GM18508 (cell line): ENCODE measurements around the gene MCM3AP.
"Not testable (repeated sequence)": the region's sequence is repeated elsewhere in the genome, so short reads cannot be mapped to it uniquely, and the experiment has no call there.

Experiments used
- ATAC-seq: cut with Tn5 transposase; IDR thresholded peaks from one replicate; pipeline ENCODE4 v1.9.1; 2021; ENCODE audit warnings: moderate number of reproducible peaks; ENCODE audit not compliant: insufficient read depth, unreplicated experiment

The MCM3AP gene

DNA sequence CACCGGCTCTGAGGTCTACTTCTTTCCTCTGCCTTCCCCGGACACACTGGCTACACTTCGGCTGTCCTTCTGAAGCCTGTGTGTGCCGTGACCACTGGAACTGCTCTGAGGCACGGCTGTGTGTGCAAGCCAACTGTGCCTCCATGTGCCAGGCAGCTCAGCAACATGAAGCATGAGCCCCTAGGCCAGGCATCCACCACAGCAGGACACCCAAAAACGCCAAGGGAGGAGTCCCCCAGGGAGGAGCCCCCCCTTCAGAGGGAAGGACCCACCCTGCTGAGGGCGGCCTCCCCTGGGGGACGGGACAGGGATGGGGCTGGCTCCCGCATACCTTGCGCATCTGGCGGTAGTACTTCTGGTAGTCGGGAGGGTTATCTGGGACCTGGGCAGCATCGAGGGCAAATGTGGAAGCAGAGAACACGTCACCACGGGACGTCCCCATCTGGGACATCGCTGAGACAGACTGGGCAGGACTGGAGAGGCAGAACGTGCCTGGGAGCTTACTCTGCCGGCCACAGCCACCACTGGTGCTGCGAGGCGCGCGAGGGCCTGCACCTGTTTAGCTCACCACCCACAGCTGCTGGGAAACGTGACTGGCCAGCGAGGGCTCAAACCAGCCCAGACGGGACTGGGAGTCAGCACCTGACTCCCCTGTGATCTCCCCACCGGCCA lies 77.4 kb downstream of the MCM3AP start:
- no peak for ATAC-seq

DNA sequence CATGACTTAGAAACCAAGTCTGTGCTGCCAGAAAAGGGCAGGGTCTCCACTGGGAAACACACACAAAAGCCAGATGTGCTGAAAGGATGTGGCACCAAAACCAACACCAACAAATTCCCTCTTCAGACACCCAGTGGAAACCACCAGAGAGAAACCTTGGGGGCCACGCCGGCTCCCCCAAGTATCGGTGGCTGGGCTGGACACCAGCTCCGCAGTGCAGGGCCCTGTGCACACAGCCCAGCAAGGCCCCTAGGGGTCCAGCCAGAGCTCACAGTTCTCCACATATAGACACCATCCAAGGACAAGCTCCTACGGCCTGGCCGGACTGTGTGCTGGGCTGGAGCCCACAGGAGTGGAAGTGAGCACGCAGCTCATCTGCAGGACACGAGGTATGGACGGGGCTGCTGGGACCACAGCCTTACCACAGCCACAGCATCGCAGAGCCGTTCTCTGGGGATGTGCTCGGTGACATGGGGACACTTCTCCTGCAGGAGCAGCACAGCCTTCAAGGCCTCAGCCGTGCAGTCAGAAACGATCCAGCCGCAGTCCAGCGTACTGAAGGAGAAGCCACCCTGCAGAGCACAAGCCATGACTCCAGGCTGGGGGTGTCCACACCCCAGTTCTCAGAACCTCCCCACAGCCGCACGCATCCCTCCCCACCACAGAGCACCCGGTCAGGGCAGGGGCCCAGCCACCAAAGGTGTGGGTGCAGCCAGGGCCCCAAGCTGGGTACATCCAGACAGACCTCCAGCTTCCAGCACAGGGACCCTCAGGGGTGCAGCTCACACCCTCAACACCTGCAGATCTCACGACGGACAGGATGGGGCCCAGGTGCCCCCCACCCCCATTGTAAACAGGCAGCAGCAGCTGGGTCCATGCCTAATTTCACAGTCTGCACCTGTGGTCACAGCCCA lies 78.1 kb downstream of the MCM3AP start:
- no peak for ATAC-seq

DNA sequence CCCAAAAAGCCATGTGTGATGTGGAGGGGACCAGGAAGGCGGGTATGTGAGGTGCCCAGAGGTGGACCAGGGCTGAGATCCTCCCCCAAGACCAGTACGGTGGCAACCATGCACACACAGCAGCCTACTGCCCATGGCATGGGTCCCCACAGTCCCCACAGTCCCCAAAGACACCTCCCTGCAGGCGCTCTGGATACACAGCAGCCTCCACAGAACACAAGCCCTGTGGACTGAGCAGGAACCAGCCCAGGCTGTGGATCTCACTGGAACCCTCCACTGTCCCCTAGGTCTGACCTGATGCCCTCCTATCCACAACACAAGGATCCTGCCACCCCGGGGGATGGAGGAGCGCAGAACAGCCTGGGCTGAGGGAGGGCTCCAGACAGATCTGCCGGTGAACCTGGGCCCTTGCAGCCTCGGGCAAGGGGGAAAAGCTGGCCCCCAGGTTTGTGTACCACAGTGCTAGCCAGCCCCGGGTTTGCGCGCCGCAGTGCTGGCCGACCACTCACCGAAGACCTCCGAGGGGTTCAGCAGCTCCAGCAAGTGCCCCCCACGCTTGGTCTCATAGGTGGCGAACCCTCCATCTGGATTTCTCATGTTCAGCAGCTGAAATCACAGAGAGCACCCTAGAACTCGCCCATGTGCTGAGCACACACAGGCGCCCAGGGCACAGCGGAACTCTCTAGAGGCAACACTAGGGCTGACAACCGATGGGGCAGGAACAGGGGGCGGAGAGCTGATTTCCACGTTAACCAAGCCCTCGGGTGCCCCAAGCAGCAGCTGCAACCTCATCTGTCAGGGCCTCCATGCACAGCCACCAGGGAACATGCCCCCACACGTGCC lies 79.0 kb downstream of the MCM3AP start:
- ATAC-seq, result no peak

DNA sequence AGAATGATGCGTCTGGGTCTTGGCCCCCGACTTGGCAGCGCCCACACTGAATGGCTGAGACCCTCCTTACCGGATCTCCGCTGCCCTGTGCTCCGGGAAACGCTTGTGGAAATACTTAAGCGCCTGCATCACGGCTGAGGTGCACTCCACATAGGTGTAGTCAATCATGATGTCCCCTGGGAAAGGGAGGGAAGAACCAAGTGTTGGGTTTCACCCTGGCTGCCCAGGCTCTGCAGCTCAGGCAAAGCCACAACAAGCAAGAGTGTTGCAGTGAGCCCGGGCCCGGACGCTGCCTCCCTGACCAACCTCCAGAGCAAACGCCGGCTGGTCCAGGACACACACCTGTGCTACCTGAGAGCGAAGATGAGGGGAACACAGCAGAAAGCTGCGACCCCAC lies 79.6 kb downstream of the MCM3AP start:
- no peak for ATAC-seq

DNA sequence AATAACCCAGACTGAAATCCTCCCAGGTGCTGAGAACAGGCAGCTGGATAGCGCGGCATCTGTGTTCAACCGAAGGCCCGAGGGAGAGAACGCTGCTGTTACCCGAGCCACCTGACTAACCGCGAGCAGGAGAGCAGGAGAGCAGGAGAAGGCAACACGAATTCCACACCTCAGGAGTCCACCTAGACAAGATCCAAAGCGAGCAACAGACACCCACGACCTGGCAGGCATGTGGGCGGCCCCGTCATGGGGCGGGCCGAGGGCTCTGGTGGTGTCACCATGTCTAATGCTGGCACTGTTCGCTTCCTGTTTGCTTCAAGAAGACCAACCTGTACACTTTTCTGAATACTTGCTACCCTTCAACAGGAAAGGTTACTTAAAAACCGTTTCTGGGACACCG lies 80.2 kb downstream of the MCM3AP start:
- no peak for ATAC-seq

DNA sequence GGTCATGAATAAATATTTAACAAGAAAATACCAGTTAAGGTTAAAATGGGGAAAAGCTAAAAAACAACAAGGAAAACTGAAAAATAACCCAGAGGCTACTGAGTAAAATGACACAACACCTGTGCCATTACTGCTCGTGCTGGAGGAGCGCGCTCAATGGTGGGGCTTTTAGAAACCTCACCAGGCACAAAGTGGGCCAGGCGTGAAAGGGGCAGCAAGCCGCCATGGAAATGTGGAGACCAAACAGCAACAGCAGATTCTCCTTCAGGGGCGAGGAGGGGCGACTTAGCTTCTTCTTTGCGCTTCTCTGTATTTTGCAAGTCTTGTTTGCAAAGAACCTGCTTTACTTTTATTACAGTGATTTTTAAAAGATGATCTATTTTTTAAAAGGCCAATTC lies 82.2 kb downstream of the MCM3AP start:
- ATAC-seq, result no peak

DNA sequence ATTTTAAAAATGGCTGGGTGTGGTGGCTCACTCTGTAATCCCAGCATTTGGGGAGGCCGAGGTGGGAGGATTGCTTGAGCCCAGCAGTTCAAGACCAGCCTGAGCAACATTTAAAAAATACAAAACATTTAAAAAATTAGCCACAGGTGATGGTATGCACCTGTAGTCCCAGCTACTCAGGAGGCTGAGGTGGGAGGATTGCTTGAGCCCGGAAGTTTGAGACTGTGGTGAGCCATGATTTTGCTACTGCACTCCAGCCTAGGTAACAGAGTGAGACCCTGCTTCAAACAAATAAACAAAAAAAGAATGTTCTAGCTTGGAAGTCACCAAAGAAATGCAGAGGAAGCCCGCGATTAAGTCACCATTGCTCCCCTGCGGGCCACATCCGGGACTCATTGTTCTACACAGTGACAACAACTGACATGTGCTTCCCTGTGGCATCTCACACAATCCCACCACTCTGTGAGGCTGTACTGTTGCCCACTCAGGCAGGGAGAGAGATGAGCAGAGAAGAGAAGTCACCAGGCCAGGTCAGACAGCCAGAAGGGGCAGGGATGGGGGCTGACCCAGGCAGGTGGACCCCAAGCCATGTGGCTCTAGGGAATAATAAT lies 82.7 kb downstream of the MCM3AP start:
- no peak for ATAC-seq

DNA sequence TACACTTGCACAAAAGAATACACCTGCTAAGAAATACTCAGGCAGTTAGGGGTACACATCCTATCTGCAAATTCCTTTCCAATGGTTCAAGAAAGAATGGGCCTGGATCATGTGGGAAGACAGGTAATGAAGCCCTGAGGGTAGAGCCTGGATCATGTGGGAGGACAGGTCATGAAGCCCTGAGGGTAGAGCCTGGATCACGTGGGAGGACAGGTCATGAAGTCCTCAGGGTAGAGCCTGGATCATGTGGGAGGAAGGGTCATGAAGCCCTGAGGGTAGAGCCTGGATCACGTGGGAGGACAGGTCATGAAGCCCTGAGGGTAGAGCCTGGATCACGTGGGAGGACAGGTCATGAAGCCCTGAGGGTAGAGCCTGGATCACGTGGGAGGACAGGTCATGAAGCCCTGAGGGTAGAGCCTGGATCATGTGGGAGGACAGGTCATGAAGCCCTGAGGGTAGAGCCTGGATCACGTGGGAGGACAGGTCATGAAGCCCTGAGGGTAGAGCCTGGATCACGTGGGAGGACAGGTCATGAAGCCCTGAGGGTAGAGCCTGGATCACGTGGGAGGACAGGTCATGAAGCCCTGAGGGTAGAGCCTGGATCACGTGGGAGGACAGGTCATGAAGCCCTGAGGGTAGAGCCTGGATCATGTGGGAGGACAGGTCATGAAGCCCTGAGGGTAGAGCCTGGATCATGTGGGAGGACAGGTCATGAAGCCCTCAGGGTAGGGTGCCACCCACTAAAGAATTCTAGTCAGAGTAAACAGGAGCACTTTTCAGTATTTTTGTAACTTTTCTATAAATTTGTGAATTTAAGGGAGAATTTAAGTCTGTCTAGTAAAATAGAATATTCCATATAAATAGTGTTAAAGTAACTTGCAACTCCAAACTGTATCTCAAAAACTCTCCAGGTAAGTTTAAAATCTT lies 84.3 kb downstream of the MCM3AP start:
- ATAC-seq, result not testable (repeated sequence)

DNA sequence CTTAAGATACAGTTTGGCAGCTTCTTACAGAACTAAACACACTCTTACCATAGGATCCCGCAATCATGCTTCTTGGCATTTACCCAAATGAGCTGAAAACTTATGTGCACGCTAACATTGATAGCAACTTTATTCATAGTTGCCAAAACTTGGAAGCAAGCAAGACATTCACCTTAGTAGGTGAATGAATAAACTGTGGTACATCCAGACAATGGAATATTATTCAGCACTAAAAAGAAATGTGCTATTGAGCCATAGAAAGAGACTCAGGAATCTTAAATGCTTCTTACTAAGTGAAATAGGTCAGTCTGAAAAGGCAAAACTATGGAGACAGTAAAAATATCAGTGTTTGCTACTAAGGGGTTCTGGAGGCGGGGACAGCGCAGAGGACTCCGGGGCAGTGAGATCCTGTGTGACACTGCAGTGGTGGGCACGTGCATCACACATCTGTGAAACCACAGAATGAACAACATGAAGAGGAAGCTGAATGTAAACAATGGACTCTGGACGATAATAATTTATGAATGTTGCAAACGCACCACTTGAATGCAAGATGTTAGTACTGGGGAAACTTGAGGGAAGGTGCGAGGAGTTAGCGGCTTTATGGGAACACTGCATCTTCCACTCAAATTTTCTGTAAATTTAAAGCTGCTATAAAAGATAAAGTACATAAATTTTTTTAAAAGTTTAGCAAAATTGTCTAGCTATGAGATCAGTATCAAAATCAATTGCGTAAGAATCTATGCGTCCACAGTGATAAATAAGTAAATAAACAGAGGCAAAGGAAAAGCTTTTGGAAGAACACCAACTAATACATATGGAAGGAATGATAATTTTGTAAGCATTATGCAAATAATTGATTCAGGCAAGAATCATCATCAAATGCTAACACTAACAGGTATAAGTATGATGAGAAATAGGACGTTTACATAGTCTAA lies 85.7 kb downstream of the MCM3AP start:
- no peak for ATAC-seq

DNA sequence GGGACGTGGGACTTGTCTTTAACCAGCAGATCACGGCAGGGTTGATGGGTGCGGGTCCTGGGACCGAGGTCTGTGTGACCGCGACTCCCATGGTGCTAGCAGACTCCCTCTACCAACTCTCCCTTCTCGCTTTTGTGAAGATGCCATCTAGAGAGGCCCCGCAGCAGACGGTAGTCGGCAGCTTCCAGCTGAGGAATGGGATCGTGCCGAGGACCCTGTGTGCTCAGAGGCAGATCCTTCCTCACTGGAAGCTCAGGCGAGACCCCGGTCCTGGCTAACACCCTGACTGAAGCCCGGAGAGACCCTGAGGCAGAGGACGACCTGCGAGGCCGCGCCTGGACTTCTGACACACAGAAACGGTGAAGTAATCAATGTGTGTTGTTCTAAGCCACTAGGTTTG lies 88.7 kb downstream of the MCM3AP start:
- no peak for ATAC-seq

DNA sequence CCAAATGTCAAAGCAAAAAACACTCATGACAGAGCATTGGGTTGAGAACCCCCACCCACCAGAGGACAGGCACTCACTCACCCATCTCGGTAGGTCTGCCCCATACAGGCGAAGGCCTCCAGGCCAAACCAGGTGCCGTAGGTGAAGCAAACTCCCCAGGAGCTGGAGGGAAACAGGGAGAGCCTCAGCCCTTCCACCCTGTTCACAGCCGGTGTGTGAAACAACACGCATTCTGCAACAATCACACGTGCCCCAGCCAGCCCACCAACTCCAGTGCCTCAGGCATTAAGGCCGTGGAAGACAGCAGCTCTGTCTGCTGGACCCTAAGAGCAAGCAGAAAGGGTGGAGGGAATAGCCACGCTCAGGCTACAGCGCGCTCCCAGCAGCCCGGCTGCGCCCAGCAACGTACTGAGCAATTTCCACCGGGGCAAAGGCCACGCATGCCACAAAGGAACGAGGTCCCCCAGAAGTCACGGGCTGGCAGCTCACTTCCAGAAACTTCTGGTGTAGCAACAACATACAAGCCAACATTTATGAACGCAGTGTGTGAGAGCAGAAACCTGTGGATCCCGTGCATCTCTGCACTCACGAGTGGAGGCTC lies 89.7 kb downstream of the MCM3AP start:
- ATAC-seq, result no peak

DNA sequence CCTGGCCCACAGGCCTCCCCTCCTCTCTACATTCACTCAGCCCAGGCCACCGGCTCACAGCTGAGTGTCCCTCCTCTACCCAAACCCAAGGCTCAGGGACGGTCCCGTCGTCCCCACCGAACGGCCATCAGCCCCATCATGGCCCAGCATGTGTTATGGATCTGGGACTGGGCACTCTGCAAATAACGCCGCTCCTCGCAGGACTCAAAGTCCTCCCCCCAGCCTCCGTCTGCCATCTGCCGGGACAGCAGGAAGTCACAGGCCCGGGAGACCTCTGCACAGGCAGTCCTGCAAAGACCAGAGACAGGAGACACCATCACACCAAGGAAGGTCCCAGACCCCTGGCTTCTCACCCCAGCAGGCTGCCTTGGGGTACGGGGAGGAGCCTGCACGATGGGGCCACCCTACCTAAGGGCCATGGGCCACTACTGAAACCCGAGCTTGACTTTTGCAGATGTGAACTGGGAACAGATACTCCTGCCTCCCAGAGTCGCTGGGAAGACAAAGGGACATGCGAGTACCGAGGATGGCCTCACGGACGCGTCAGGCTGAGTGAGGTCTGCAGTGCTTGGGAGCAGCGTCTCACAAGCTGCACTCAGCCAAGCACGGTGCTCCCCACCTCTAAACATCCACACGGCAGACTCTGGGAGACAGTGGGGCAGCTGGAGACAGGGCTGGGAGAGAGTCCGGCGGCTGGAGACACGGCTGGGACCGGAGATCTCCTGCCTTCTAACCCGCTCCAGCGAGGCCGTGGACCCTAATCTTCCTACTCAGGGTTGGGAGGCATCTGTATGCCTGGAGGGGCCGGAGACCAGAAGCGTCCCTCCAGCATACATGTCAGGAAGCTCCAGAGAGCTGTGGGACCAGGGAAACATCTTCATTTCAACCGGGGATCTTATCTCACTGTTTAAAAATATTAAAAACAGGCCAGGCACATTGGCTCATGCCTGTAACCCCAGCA lies 90.8 kb downstream of the MCM3AP start:
- ATAC-seq, result no peak

DNA sequence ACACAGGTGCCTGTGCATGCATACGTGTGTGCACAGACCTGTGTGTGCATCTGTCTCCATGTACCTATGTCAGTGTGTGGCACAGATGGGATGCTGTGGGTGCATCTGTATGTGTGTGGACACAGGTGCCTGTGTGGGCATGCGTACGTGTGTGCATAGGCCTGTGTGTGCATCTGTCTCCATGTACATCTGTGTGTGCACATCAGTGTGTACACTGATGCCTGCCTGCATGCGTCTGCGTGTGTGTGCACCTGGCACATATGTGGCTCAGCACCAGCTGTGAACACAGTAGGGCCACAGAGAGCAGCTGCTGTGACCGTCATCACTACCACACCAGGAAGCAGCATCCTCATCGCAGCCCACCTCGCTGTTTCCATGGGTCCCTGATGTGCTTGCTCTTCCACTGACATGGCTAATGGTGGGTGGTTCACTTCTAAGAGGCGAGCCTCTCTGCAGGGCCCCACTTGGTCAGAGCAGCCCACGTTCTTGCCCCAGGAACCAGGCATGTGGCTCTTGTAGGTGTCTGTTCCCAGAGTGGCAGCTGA lies 91.5 kb downstream of the MCM3AP start:
- no peak for ATAC-seq

DNA sequence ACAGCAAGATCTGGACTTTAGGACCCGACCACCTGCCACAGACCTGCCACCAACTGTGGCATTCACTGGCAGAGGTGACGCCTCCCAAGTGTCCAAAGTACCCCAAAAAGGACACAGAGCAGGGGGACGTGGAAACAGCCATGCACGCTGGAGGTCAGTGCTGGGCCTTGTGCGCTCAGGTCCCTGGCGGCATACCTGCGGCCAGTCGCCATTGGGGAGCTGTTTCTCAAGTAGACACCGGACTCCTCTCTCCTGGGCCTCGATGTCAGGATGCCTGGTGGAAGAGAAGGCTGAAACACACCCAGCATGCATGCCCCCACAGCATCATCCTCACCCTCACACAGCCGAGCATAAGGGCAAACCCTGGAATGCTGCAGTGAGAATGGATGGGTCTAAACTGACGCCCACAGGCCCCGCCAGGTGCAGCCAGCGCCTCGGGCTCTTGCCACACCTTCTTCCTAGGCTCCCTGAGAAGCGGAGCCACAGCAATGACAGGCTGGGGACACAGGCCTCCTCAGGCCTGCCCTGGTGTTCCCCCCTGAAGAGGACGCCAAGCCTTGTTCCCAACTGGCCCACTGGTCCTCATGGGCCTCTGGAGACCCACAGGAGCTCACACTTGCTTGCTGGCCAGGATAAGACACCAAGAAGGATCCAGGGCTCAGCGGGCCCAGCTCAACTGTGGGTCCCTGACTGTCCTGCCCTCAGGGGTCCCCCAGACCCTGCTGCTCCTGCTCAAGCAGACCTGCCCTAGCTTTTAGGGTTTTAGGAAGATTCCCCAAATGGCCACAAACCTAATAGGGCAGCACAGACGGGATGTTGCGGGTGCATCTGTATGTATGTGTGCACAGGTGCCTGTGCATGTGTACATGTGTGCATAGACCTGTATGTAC lies 93.5 kb downstream of the MCM3AP start:
- ATAC-seq, result no peak

DNA sequence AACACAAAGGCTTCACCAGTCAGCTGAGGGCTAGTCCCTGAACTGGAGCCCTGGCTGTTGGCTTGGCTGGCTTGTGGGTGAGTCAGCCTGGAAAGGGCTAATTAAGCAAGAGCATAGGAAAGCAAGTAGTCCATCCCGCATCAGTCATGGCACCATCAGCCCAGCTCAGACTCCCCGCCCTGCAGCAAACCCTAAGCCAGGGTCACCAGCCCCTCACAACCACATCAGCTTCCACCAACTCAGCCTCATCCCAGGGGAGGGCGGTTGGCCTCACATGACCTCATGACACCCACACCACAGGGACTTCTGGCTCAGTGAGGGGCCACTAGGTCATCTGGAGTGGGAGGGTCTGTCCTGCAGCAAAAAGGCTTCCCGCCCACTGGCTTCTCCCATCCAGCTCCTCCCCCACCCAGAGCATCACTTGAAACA lies 94.1 kb downstream of the MCM3AP start:
- ATAC-seq, result no peak
